ENCODE data around the gene NAGLU. TPM values are rescaled to one million over a fixed set of nuclear protein-coding genes. Genes with fewer than 3 reads are reported as not detected.

The NAGLU gene
- polyA plus RNA-seq, 2 of the 4 experiments (the other 2 are of a cell fraction), result 17.8 to 34.5 TPM

DNA sequence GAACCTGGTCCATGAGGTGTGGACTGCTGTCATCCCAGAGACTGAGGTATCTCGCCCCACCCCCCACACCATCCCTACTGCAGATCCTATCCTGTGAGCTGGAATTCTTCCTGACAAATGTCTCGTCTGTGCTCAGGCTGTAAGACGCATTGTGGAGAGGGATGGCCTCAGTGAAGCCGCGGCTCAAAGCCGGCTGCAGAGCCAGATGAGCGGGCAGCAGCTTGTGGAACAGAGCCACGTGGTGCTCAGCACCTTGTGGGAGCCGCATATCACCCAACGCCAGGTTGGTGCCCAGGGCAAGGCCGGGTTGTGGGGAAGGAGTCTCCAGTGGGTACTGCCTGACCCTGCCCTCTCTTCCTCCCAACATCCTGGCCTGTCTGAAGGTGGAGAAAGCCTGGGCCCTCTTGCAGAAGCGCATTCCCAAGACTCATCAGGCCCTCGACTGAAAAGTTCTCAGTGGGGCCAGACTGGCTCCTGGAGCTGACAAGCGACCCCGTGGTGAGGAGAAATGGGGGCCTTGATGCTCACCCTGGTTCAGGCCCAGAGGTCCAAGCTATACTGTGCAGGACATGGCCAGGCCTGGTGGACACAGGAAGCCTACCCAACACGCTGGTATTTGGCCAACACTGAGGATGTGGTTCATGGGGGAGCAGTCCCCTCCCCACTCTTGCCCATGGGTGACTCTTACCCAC lies 29.6 kb downstream of the NAGLU start:
- H3K27ac ChIP-seq, result peak overlapping the region; percentile 96; a peak in 4 of 6 replicates
- no peaks in the 10 kb centered on the region for H3K9me3 ChIP-seq
- no peak overlapping the region for H3K4me3 ChIP-seq
- ChIA-PET POLR2A (interaction anchor here (1.9 to 3.5 kb wide), 2 partner anchors 11 kb away, joined by 7 to 17 read pairs; partner anchors contain the start of gene PSMC3IP), CTCF (interaction anchor here (0.6 to 9.3 kb wide), 8 partner anchors 12 to 270 kb away, joined by 3 to 120 read pairs (median 4); partner anchors contain the start of genes PLEKHH3 and PSMC3IP)
- 92% methylated on average over 16 of the region's 16 CpGs for WGBS (ENCODE audit: missing lambda C conversion rate)
- H3K4me2 ChIP-seq, result no peak overlapping the region
- DNase-seq (ENCODE audit: low read depth in 1 of 2, low spot score in 1 of 2), result no peak
- TF ChIP-seq NFE2L2 (conservative IDR thresholded peaks at IDR 0.05; ENCODE audit: low read length) (no peak), ZC3H11A (IDR thresholded peaks at IDR 0.05) (no peak), SREBF2 (IDR thresholded peaks at IDR 0.05) (no peak)
- TF ChIP-seq, protein P1, sequence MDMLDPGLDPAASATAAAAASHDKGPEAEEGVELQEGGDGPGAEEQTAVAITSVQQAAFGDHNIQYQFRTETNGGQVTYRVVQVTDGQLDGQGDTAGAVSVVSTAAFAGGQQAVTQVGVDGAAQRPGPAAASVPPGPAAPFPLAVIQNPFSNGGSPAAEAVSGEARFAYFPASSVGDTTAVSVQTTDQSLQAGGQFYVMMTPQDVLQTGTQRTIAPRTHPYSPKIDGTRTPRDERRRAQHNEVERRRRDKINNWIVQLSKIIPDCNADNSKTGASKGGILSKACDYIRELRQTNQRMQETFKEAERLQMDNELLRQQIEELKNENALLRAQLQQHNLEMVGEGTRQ (IDR thresholded peaks at IDR 0.05), result no peak
- no peak for ATAC-seq
- FAIRE-seq, result no peak
- H3K4me1 ChIP-seq, result peaks cover 38% of the 10 kb centered on the region

DNA sequence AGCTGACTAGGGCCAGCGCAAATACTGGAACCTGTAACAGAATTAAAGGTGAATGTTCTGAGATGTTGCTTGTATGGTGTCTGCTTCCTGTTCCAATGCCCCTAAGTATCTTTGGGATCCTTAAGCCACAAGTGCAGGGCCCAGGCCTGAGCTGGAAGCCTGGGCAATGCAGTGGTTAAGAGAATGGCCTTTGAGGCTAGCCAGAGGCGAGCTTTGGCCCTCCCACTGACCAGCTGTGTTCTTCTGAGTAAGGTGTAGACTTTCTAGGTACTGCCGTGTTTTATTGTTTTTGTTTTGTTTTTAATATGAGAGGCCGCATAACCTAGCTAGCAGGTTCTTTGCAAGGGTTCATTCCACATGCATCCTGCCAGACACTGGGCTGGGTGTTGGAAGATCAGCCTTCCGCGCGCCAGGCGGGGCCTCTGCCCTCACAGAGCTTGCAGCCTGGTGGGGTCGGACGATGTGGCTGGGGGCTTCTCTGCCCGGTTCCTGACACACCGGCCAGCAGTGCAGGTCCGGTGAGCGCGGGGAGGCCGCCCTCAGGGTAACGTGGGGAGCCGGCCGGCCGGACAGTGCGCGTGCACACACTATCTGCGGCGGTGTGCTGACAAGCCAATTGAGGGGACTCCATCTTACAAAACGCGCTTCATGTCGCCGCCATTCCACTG lies 30.3 kb downstream of the NAGLU start:
- WGBS (ENCODE audit: missing lambda C conversion rate), result 69% methylated on average over 28 of the region's 28 CpGs

DNA sequence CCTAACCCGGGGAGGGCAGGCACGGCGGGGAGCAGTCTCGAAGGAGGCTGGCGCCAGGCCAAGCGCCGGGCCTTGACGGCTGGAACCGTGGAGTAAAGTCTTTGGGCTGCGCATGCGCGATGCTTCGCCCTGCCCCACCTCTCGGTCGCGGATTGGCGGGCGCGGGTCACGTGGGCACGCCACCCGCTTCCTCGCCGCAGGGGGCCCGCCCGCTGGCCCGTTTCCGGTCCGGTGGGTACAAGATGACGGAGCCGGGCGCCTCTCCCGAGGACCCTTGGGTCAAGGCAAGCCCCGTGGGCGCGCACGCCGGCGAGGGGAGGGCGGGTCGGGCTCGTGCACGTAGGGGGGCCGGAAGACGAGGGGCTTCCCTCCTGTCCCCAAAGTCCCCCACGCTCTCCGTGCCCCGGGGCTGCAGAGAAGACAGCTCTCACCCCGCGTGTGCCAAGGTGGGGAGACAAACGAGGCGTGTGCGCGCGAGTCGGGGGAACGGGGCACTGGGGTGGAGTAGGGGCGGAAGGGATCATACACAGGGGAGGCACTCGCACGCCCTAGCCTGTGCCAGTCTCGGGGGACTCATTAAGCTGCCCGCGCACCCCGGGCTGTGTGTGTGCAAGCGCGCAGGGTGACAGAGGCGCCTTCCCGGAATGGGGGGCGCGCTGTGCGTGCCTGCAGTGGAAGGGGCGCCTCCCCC lies 31.0 kb downstream of the NAGLU start, which contains the start of gene MLX:
TSS of gene MLX (plus strand) at position 218 of the 691 bp plus-strand sequence. CDS start at position 243, 25 bp downstream.
- ChIA-PET CTCF (interaction anchor here (0.6 to 9.3 kb wide), 7 partner anchors 12 to 1964 kb away, joined by 3 to 120 read pairs (median 6); partner anchors contain the start of gene PSMC3IP), POLR2A (interaction anchor here (1.9 to 3.5 kb wide), 2 partner anchors 10 to 13 kb away, joined by 7 to 17 read pairs; partner anchors contain the start of gene PSMC3IP)
- Histone ChIP-seq H3K4me3 (peak within 1 kb of the TSS; percentile 93), H3K4me1 (peaks cover 32% of the 10 kb centered on the region), H3K9me3 (no peaks in the 10 kb centered on the region), H3K4me2 (peak within 1 kb of the TSS; percentile 85), H3K27ac (peak within 1 kb of the TSS; percentile 96)
- DNase-seq (ENCODE audit: low read depth in 1 of 2, low spot score in 1 of 2), result peak; percentile 94 to 100
- peak; percentile 52 to 74 for ATAC-seq
- no peak for TF ChIP-seq FOSL2 (IDR thresholded peaks at IDR 0.05)
- 0 out of 2 replicates have a peak, but pooled peaks have one; percentile 5 for TF ChIP-seq FOSL2 (CRISPR knock-in tag; IDR thresholded peaks at IDR 0.05)
- TF ChIP-seq, protein P2, sequence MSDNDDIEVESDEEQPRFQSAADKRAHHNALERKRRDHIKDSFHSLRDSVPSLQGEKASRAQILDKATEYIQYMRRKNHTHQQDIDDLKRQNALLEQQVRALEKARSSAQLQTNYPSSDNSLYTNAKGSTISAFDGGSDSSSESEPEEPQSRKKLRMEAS (IDR thresholded peaks at IDR 0.05), result peak; percentile 87
- peak; percentile 42 for TF ChIP-seq POLR2A (IDR thresholded peaks at IDR 0.05; ENCODE audit: low read length)
- TF ChIP-seq JUN (IDR thresholded peaks at IDR 0.05), result peak in 1 of 2 experiments; percentile 90; a peak in 3 of 5 replicates
- no peak for TF ChIP-seq TFCP2L1 (CRISPR knock-in tag; IDR thresholded peaks at IDR 0.05)
- TF ChIP-seq, protein P3, sequence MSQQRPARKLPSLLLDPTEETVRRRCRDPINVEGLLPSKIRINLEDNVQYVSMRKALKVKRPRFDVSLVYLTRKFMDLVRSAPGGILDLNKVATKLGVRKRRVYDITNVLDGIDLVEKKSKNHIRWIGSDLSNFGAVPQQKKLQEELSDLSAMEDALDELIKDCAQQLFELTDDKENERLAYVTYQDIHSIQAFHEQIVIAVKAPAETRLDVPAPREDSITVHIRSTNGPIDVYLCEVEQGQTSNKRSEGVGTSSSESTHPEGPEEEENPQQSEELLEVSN (IDR thresholded peaks at IDR 0.05; ENCODE audit: borderline replicate concordance, low read depth), result peak; percentile 20; the same call in 1 of the 2 replicates
- TF ChIP-seq, protein P1 (IDR thresholded peaks at IDR 0.05), result peak; percentile 98
- no peak for TF ChIP-seq MAZ (IDR thresholded peaks at IDR 0.05; ENCODE audit: borderline replicate concordance, low read depth, low read length)
- no peak for TF ChIP-seq NR3C1 (IDR thresholded peaks at IDR 0.05)
- TF ChIP-seq, protein P4, sequence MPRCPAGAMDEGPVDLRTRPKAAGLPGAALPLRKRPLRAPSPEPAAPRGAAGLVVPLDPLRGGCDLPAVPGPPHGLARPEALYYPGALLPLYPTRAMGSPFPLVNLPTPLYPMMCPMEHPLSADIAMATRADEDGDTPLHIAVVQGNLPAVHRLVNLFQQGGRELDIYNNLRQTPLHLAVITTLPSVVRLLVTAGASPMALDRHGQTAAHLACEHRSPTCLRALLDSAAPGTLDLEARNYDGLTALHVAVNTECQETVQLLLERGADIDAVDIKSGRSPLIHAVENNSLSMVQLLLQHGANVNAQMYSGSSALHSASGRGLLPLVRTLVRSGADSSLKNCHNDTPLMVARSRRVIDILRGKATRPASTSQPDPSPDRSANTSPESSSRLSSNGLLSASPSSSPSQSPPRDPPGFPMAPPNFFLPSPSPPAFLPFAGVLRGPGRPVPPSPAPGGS (IDR thresholded peaks at IDR 0.05), result peak; percentile 75; the same call in 2 of the 3 replicates
- no peak for FAIRE-seq
- 3% methylated on average over 37 of the region's 72 CpGs for WGBS (ENCODE audit: missing lambda C conversion rate)

More for the DNA sequence above, 30.3 kb downstream of the NAGLU start:
- no peak for FAIRE-seq
- Histone ChIP-seq H3K9me3 (no peaks in the 10 kb centered on the region), H3K4me1 (peaks cover 35% of the 10 kb centered on the region), H3K27ac (peak overlapping the region; percentile 96), H3K4me2 (peak overlapping the region; percentile 85), H3K4me3 (peak overlapping the region; percentile 93)
- ChIA-PET CTCF (interaction anchor here (0.7 to 9.3 kb wide), 4 partner anchors 12 to 113 kb away, joined by 3 to 120 read pairs (median 10); partner anchors contain the start of gene PSMC3IP), POLR2A (interaction anchor here (1.9 to 3.5 kb wide), 2 partner anchors 11 to 12 kb away, joined by 7 to 17 read pairs; partner anchors contain the start of gene PSMC3IP)
- TF ChIP-seq GATA3 (IDR thresholded peaks at IDR 0.05; ENCODE audit: borderline replicate concordance), result peak; percentile 41; the same call in 1 of the 2 replicates
- no peak for TF ChIP-seq EHF (CRISPR knock-in tag; IDR thresholded peaks at IDR 0.05)
- no peak for DNase-seq (ENCODE audit: low read depth in 1 of 2, low spot score in 1 of 2)
- ATAC-seq, result peak; percentile 20 to 21; a peak in 5 of 6 replicates

Measured in A549 (cell line).